ENCODE measurements around the gene PTS. TPM values are rescaled to one million over a fixed set of nuclear protein-coding genes. Genes with fewer than 3 reads are reported as not detected.

Gene PTS
- total RNA-seq (2022; extraction: Qiagen RNA extraction; ENCODE audit: low read depth): 24.9 to 35.2 TPM (median 29.5 TPM) in 5 replicates

GRCh38 chr11:112226062-112226830 lies at the start of gene PTS:
PTS (plus strand) TSS chr11:112226428; CDS start chr11:112226444, 16 bp downstream.

GRCh38 chr11:112260490-112260889 lies 34.3 kb downstream of the PTS start, which contains the start of gene PLET1:
PLET1 (minus strand) TSS chr11:112260860; CDS start chr11:112260589, 271 bp downstream.

Other genes with a start within 250 kb of the PTS start
- 18.9 to 35.8 TPM (median 29.2 TPM) in 5 replicates for gene DLAT, start 201.0 kb upstream of the PTS start, total RNA-seq (2022; extraction: Qiagen RNA extraction; ENCODE audit: low read depth)
- 0.83 to 1.4 TPM (median 1.2 TPM) in 5 replicates for gene PIH1D2, start 152.4 kb upstream of the PTS start, total RNA-seq (2022; extraction: Qiagen RNA extraction; ENCODE audit: low read depth)
- 12.4 to 19.4 TPM (median 14.8 TPM) in 5 replicates for gene NKAPD1, start 152.1 kb upstream of the PTS start, total RNA-seq (2022; extraction: Qiagen RNA extraction; ENCODE audit: low read depth)
- gene TIMM8B, start 139.7 kb upstream of the PTS start, total RNA-seq (2022; extraction: Qiagen RNA extraction; ENCODE audit: low read depth): 65.0 to 88.5 TPM (median 70.3 TPM) in 5 replicates
- 65.1 to 83.1 TPM (median 66.2 TPM) in 5 replicates for gene SDHD, start 139.6 kb upstream of the PTS start, total RNA-seq (2022; extraction: Qiagen RNA extraction; ENCODE audit: low read depth)
- 62.5 to 98.1 TPM (median 93.9 TPM) in 5 replicates for gene IL18, start 62.3 kb upstream of the PTS start, total RNA-seq (2022; extraction: Qiagen RNA extraction; ENCODE audit: low read depth)
- gene TEX12, start 59.1 kb upstream of the PTS start, total RNA-seq (2022; extraction: Qiagen RNA extraction; ENCODE audit: low read depth): not detected in 5 replicates
- gene BCO2, start 50.9 kb upstream of the PTS start, total RNA-seq (2022; extraction: Qiagen RNA extraction; ENCODE audit: low read depth): 0.59 to 0.79 TPM (median 0.71 TPM) in 5 replicates
- gene PLET1, start 34.4 kb downstream of the PTS start, total RNA-seq (2022; extraction: Qiagen RNA extraction; ENCODE audit: low read depth): not detected in 5 replicates